M059J (cell line): ENCODE measurements around the gene HEPHL1. TPM values are rescaled to one million over a fixed set of nuclear protein-coding genes. Genes with fewer than 3 reads are reported as not detected.
"Not testable (repeated sequence)": the region's sequence is repeated elsewhere in the genome, so short reads cannot be mapped to it uniquely, and the experiment has no call there.

Source experiments
- DNase-seq: peaks from one replicate; pipeline ENCODE4 v3.0.0-alpha.2; 2012; ENCODE audit warnings: low read depth
- total RNA-seq: library from RNA; depleted of rRNA; stranded (reverse); fragments of >200 nt; shearing (Covaris generic); gene quantifications from 2 replicates; pipeline ENCODE4 v1.2.3, GENCODE V29; 2014

HEPHL1 gene
- total RNA-seq, 1 experiment from 2014 or later, result 1.0 TPM

DNA sequence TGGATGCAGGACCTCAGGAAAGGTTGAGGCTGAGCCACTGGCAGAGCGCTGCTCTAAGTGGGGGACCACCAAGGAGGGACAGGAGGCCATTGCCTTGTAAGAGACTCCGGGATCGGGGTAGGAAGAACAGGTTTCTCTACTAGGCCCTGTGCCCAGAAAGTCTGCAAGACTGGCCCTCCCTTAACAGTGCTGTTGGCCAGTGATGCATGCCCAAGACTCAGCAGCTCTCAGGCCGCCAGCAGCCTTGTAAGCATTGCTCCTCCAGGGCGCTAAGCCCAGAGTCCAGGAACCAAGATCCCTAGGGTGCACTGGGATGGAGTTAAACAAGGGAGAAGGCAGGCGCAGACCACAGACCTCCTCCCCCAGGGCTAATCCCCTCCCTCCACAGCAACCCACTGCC, 68.2 kb downstream of the HEPHL1 start:
- no peak for DNase-seq

DNA sequence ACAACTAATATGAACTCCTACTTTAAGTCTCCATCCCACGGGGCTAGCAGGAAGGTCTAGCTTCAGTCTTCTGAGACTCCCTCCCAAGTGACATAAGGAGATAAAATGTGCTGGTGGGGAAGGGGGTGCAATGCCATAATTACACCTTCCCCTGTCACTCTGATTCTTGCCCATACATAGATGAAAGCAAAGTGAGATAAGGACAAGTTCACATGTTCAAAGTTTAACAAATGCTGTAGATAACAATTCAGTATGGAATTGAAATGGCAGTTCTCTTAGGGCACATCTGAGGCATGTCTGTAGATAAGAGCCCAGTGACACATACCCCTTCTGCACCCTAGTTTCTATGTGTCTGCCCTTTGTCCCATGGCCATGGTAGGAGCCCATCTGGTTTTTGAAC, 69.2 kb downstream of the HEPHL1 start:
- DNase-seq, result no peak

DNA sequence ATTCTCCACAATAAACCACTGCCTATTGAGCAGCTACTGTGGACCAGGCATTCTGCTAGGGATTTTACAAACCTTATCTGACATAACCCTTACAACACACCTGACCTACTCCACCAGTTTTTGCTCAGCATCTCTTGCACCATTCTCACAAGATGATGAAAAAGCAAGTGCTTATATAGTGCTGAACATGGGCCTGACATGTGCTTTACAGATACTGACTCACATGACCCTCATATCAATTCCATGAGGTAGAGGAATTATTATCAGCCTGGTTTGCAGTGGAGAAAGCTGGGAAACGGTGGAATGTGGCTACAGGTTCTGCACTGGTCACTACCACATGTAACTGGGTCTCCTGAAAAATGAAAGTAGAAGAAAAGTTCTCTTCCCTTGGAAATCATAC, 69.9 kb downstream of the HEPHL1 start:
- DNase-seq, result no peak

DNA sequence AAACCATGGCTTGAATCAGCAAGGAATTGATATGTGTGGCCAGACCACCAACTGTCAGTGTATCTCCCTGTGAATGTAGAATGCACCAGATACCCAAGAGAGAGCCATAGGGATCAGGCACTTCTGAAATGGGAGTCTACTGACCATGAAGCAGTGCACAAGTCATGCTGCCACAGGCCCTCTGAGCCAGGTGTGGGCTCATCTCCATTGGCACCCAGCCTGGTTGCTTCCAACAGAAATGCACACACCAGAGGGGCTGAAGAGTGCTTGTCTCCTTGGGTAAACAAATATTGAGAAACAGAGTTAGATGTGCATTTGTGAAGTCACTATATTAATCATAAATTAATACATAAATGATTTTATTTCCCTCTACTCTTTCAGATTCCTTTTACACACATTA, 79.1 kb downstream of the HEPHL1 start:
- DNase-seq, result no peak

DNA sequence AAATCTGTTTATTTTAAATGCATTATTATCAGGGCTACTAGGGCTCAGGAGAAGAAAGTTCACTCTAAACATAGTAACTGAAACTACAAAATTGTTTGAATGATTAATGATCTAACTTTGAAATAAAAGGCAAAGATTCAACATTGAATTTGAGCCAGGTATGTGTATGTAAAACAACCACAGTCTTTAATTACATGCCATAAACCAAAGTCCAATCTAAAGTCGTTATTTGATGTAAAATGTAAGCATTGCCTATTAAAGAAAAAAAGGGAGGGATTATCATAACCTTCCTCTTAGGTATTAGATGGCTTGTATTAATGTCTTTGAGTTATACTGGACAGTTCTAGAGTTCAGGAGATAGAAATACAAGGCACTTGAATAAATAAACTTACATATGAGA, 82.3 kb downstream of the HEPHL1 start:
- no peak for DNase-seq

DNA sequence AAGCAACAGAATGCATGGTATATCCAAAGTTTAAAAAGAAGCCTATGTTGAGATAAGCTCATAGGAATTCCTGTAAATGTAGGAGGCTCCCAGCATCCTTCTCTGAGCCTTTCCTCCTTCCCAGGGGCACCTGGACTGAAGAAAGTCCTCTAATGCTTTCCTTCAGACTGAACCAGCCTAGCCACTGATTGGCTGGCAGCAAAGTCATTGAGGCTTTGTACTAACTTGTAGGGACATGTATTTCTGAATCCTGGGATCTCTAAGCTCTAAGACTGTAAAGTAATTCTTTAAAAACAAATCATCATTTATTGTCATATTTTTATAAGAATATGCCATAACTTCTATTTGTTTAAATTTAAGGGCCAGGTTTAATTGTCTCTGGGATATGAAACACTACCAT, 83.6 kb downstream of the HEPHL1 start:
- DNase-seq, result no peak

DNA sequence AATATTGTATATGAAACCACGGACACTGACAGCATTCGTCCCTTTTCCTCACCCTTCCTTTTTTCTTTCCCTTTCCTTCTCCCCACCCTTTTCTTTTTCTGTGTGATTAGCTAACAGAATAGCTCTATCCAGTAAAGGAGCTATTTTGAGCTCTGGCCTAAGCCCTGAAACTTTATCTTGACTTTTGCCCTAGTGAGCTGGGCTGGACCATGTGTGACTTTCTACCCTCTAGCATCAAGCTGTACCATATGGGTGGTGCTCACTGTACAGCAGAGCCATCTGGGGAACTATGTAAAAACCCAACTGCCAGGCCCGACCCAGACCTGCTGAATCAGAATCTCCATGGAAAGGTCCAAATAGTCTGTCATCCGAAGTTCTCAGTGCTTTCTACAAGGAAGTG, 85.6 kb downstream of the HEPHL1 start:
- DNase-seq, result no peak

DNA sequence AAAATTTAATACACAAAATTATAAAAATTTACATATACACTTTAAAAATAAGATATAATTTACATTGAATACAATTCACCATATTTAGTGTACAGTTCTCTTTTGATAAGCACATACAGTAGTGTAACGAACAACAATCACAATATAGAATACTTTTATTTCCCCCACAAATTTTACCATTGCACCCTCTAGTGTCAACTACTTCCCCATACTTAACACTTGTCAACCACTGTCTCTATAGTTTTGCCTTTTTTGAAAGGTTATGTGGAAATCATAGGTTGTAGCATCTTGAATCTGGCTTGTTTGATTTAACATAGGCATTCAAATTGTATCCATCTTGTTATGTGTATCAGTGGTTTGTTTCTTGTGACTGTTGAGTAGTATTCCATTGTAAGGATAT, 86.2 kb downstream of the HEPHL1 start:
- peak; percentile 5 for DNase-seq

DNA sequence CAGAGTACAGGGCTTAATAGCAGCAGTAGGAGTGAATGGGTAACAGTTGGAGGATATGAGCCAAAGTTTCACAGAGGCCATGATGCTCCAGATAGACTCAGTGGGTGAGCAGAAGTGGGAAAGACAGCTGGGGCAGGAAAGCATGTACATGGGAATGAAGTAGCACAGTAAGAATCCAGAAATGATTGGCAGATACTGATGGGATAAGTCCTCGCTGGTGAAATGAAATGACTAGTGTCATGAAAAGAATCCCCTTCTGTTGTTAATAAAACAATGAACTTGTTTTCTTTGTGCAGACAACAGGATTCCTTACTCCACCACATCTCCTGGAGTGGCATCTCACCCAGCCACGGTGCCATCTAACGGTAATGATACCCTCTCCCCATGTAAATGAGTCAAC, 90.1 kb downstream of the HEPHL1 start:
- DNase-seq, result no peak

DNA sequence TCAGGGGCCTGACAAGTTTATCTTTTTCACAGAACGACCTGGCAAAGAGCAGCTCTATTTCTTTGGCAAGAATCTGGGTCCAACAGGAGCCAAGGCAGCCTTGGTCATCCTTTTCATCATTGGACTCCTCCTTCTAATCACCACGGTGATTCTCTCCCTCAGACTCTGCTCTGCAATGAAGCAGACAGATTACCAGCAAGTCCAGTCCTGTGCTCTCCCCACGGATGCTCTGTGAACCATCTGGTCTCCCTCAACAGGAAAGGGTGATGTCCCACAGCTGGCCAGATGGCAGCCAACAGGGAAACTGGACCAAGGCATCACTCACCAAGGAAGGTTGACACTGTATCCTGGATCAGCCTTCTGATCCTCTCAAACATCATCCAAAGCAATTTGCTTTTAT, 90.5 kb downstream of the HEPHL1 start:
- no peak for DNase-seq

DNA sequence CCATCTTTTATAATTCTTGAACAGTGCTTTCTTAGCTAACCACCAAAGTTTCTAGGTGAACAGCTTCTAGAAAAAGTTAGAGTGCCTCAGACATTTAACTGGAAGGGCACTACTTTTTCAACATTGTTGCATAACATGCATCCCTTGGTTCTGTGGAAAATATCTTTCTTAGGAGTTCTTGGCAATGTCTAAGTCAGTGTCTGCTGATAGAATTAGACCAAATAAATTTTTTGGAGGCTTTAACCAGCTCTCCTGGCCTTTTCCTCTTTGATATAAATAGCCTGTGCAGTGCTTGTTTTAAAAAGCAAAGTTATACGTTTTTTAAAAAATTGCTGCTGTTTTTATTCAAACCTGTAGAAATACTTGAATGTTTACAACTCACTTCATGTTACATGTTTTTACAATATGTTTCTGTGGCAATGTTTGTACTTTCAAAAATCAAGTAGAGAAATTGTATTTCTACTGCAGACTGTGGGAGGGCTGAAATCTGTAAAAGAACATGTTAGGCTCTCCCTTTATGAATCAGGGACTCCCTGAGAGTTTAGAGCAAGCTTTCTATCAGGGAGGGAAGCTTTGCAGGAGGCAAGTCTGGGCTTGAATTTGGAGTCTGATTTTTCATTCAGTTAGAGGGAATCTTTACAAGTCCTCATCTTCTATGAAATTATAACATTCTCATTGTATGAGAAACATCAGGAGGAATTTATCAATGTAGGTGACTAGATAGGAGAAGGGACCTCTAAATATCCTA, 91.2 kb downstream of the HEPHL1 start:
- DNase-seq, result no peak

DNA sequence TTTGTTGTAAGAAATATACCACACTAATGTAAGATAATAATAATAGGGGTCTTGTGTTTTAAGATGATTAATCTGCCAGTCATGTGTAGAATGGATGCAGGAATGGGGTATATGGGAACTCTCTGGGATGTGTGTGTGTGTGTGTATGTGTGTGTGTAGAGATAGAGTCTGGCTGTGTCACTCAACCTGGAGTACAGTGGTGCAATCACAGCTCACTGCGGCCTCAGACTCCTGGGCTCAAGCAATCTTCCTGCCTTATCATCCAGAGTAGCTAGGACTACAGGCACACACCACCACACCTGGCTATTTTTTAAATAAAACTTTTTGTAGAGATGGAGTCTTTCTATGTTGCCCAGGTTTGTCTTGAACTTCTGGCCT, 96.0 kb downstream of the HEPHL1 start:
- no peak for DNase-seq

DNA sequence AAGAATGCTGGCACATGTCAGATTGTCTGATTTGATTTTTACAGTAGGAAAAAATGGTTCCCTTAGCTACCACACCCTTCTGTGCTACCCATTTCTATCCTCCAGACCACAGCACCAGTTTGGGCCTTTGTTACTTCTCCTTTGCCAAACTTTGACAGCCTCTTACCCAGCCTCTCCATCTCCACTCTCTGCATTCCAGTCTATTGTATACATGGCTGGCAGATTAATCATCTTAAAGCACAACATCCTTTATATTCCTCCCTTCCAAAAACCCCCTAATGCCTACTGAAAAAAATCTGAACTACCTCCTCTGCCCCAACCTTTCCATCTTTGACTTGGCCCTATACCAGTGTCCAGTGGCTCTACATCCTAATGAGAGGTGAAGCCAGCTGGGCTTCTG, 96.7 kb downstream of the HEPHL1 start:
- peak; percentile 40 for DNase-seq

DNA sequence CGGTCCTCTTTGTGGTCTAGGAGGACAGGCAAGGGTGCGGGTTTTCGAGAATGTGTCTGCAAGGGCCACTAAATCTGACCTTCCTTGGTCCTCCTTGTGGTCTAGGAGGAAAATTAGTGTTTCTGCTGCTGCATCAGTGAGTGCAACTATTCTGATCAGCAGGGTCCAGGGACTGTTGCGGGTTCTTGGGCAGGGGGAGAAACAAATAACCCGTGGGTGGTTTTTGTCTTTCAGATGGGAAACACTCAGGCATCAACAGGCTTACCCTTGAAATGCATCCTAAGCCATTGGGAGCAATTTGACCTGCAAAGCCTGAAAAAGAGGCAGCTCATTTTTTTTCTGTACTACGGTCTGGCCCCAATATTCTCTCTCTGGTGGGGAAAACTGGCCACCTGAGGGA, 98.5 kb downstream of the HEPHL1 start:
- DNase-seq, result not testable (repeated sequence)

DNA sequence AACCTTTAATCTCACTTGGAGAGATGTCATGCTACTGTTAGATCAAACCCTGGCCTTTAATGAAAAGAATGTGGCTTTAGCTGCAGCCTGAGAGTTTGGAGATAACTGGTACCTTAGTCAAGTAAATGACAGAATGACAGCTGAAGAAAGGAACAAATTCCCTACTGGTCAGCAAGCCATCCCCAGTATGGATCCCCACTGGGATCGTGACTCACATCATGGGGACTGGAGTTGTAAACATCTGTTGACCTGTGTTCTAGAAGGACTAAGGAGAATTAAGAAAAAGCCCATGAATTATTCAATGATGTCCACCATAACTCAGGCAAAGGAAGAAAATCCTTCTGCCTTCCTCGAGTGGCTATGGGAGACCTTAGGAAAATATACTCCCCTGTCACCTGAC, 99.4 kb downstream of the HEPHL1 start:
- DNase-seq, result peak; percentile 50

DNA sequence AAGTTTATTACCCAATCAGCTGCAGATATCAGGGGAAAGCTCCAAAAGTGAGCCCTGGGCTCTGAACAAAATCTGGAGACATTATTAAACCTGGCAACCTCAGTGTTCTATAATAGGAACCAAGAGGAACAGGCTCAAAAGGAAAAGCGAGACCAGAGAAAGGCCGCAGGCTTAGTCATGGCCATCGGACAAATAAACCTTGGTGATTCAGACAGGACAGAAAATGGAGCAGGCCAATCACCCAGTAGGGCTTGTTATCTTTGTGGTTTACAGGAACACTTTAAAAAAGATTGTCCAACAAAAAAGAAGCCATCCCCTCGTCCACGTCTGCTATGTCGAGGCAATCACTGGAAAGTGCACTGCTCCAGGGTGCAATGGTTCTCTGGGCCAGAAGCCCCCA, 99.8 kb downstream of the HEPHL1 start:
- peak; percentile 91 for DNase-seq

DNA sequence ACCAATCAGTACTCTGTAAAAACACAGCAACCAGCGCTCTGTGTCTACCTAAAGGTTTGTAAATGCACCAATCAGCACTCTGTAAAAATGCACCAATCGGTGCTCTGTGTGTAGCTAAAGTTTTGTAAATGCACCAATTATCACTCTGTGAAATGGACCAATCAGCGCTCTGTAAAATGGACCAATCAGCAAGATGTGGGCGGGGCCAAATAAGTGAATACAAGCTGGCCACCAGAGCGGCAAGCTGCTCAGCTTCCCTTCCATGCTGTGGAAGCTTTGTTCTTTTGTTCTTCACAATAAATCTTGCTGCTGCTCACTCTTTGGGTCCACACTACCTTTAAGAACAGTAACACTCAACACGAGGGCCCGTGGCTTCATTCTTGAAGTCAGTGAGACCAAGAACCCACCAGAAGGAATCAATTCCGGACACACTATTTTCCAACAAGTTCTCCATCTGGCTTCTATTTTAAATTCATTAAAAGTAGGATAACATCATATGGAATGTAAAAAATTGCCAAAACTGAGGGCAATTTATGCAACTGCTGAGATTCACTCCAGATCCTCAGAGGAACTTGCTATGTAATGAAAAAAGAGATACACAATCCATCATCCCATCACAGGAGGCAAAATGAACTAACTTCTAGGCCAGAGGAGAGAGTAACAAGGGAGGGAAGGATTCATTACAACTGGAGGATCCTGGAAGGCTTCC, 104.4 kb downstream of the HEPHL1 start:
- DNase-seq, result no peak

DNA sequence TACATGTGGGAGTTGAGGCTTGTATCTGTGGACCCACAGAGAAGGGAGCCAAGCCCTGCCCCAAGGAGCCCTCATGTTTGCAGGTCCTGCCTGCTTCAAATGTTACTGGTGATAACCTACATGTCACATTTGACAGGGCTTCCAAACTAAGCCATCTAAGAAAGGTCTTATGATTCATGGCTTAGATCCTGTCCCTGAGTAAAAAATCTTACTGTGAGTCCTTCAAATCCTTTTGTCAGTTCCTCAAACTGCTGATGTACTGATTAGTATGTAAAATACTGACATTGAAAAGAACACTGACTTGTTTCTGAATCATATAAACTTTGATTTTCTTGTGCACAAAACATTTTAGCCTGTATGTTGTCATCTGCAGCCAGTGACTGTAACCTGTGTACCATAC, 106.5 kb downstream of the HEPHL1 start:
- DNase-seq, result peak; percentile 22

DNA sequence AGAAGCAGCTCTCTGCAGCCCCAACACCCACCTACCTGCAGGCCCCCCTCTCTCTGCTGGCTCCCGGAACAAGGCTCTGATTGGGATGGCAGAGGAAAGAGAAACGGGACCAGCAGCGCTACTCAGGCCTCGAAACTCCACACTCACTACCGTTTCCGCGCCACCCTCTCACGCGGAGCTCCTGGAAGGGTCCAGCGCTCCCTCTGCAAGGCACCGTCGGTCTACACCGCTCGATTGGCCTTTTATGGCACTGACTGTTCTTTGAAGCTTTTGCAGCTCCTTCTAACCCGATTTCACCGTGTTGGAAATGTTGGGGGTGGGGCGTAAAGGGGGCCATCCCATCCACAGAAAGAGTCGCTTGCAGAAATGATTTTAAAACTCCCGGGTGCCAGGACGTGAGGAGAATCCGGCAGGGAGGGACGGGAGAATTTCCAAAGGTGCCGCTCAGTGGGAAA, 107.2 kb downstream of the HEPHL1 start:
- DNase-seq, result no peak

DNA sequence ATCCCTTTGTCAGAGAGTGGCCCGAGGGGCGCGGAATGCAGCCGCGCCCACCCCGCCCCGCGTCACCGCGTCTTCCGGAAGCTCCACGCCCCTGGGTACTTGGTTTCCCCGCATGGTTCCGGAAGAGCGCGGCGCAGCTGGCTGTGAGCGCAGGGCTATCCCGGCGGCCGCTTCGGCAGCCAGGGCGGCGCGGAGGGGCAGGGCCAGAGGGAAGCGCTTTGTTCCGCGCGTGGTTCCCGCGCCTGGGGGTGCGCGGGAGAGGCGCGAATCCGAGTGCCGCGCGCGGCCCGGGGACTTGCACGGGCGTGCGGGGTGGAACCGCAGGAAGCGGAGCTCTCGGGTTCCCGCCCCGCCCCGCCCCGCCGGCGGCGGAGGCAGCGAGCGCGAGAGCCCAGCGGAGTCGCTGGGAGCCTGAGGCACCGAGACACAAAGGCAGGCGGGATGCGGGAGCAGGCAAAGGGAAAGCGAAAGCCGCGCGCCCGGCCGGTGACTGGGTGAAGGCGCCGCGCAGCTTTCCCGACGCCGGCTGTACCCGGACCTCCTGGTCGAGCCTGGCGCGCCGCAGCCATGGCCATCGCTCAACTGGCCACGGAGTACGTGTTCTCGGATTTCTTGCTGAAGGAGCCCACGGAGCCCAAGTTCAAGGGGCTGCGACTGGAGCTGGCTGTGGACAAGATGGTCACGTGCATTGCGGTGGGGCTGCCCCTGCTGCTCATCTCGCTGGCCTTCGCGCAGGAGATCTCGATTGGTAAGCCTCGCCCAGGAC, 107.8 kb downstream of the HEPHL1 start, which contains the start of gene PANX1:
PANX1 (plus strand) TSS at position 96 of the 766 bp plus-strand sequence; CDS start at position 568, 472 bp downstream.
- peak; percentile 91 for DNase-seq

DNA sequence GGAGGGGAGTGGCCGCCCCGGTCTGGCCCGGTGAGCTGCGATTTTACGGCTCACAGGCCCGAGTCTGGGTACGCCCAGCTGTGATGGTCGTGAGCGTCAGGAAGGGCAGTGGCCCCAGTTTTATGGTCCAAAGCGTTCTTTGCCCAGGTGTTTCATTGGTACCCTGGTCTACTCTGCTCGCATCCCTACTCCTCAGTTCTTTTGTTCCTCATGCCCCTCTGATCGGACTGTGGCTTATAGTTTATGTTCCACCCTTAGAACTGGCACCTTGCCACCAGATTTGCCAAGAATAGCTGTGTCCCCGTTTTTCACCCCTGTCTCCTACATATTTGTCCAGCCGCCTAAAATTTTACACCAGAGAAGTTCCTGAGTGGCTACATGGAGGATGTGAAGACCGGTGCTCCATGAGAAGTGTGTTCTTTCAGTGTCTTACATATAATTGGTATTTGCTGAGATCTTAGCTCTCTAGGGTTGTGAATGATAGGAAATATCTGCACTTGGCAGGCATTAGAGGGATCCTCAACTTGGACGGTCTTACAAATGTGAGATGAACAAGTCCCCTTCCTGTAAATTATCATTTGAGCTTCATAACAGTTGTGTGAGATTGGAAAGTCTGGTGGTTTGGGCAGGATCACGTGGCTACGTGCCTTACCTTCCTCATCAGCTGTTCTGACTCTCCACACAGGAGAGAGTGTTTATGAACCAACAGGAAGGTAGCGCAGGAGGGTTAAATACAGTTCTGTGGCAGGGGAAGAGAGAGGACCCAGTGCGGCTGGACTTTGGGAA, 108.6 kb downstream of the HEPHL1 start:
- DNase-seq, result peak; percentile 44
